Trophoblast cell (in vitro differentiated cells and primary cell): ENCODE measurements around the gene HMOX2.

Experiments
- DNase-seq, 2 donors: peaks; one replicate each; pipeline ENCODE4 v3.0.0-alpha.2; 2016
- H2AFZ ChIP-seq: 2 replicates; pipeline ENCODE4 v1.6.1; 2013; ENCODE audit warnings: low read length, moderate library complexity, mild to moderate bottlenecking; ENCODE audit not compliant: insufficient read depth, poor library complexity
- H2AK5ac ChIP-seq: 2 replicates; pipeline ENCODE4 v1.6.1; 2013; ENCODE audit warnings: mild to moderate bottlenecking, low read length
- H2BK120ac ChIP-seq: 2 replicates; pipeline ENCODE4 v1.6.1; 2013; ENCODE audit warnings: low read length, mild to moderate bottlenecking, moderate library complexity; ENCODE audit not compliant: insufficient read depth, poor library complexity
- H2BK12ac ChIP-seq: 2 replicates; pipeline ENCODE4 v1.6.1; 2013; ENCODE audit warnings: mild to moderate bottlenecking, low read length, moderate library complexity
- H2BK5ac ChIP-seq: 2 replicates; pipeline ENCODE4 v1.6.1; 2013; ENCODE audit warnings: low read length, low read depth, moderate library complexity, mild to moderate bottlenecking; ENCODE audit not compliant: poor library complexity
- H3K14ac ChIP-seq: 2 replicates; pipeline ENCODE4 v1.6.1; 2013; ENCODE audit warnings: mild to moderate bottlenecking, low read length
- H3K18ac ChIP-seq: 2 replicates; pipeline ENCODE4 v1.6.1; 2013; ENCODE audit warnings: mild to moderate bottlenecking, low read length
- H3K23ac ChIP-seq: 2 replicates; pipeline ENCODE4 v1.6.1; 2013; ENCODE audit warnings: low read length
- H3K27ac ChIP-seq: 2 replicates; pipeline ENCODE4 v1.5.1; 2013; ENCODE audit warnings: low read depth, mild to moderate bottlenecking, inconsistent platforms, low read length, moderate library complexity
- H3K27me3 ChIP-seq: 2 replicates; pipeline ENCODE4 v1.6.1; 2013; ENCODE audit warnings: inconsistent platforms, mild to moderate bottlenecking, low read length, moderate library complexity; ENCODE audit not compliant: insufficient read depth
- H3K36me3 ChIP-seq, 2 experiments: 1 replicate in 1 of 2; 2 replicates in 1 of 2; pipeline ENCODE4 v1.6.1; 2013; ENCODE audit warnings: low read length in 2 of 2, mild to moderate bottlenecking in 2 of 2, moderate library complexity in 1 of 2; ENCODE audit not compliant: insufficient read depth in 2 of 2, control insufficient read depth in 1 of 2
- H3K4ac ChIP-seq: 2 replicates; pipeline ENCODE4 v1.6.1; 2013; ENCODE audit warnings: low read depth, mild to moderate bottlenecking, low read length, moderate library complexity
- H3K4me1 ChIP-seq, 2 experiments: 1 replicate in 1 of 2; 2 replicates in 1 of 2; pipeline ENCODE4 v1.6.1; 2013; ENCODE audit warnings: low read length in 2 of 2, mild to moderate bottlenecking in 2 of 2, moderate library complexity in 1 of 2; ENCODE audit not compliant: insufficient read depth in 2 of 2, control insufficient read depth in 1 of 2
- H3K4me2 ChIP-seq: 2 replicates; pipeline ENCODE4 v1.6.1; 2013; ENCODE audit warnings: inconsistent platforms, mild to moderate bottlenecking, low read length, moderate library complexity
- H3K4me3 ChIP-seq: 2 replicates; pipeline ENCODE4 v1.5.1; 2013; ENCODE audit warnings: mild to moderate bottlenecking, low read depth, low read length, inconsistent platforms
- H3K79me1 ChIP-seq: one replicate; pipeline ENCODE4 v1.6.1; 2013; ENCODE audit warnings: low read length
- H3K79me2 ChIP-seq: 2 replicates; pipeline ENCODE4 v1.6.1; 2013; ENCODE audit warnings: low read length, mild to moderate bottlenecking; ENCODE audit not compliant: control insufficient read depth, insufficient read depth, poor library complexity
- H3K9ac ChIP-seq: 2 replicates; pipeline ENCODE4 v1.6.1; 2013; ENCODE audit warnings: mild to moderate bottlenecking, low read length
- H3K9me3 ChIP-seq: 2 replicates; pipeline ENCODE4 v1.6.1; 2013; ENCODE audit warnings: low read depth, mild to moderate bottlenecking, control low read depth, inconsistent platforms, low read length; ENCODE audit not compliant: insufficient read depth
- H4K12ac ChIP-seq: 2 replicates; pipeline ENCODE4 v1.6.1; 2013; ENCODE audit warnings: low read depth, mild to moderate bottlenecking, low read length, moderate library complexity
- H4K8ac ChIP-seq: 2 replicates; pipeline ENCODE4 v1.6.1; 2013; ENCODE audit warnings: low read depth, mild to moderate bottlenecking, low read length, moderate library complexity
- H4K91ac ChIP-seq: one replicate; pipeline ENCODE4 v1.6.1; 2013; ENCODE audit warnings: low read depth, mild to moderate bottlenecking, low read length, moderate library complexity
- WGBS: extraction: QIAGEN DNeasy Blood & Tissue Kit; methylation state at CpG from one replicate; pipeline ENCODE4 v1.1.7; 2013; ENCODE audit warnings: missing lambda C conversion rate; ENCODE audit not compliant: insufficient read length, insufficient coverage; ENCODE audit errors: extremely low coverage; 5-methylcytosine and 5-hydroxymethylcytosine counted together

Gene HMOX2

DNA sequence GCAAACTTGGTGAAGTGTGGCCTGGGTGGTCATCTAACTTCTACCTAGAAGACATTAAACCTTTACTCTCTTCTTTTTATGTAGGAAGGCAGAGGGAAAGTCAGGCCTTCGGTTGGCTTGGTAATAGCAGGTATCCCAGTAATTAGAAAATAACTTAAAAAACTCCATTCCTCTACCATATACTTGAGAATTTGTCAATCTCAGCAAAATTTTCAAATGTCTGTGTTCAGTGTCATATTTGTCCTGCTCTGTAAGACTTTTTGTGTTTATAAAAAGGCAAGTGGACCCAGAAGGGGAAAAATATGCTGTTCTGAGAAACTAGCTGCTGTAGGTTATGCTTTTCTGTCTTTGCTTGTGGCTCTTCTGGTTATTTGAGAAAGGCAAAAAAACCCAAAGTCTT lies 5.8 kb downstream of the HMOX2 start:
- no peak overlapping the region for H4K8ac ChIP-seq
- no peaks in the 10 kb centered on the region for H3K27me3 ChIP-seq
- H3K36me3 ChIP-seq: peaks cover 0 to 3% of the 10 kb centered on the region in 2 experiments
- no peak overlapping the region for H2AK5ac ChIP-seq
- no peak overlapping the region for H3K4me3 ChIP-seq
- H3K14ac ChIP-seq: no peak overlapping the region
- no peaks in the 10 kb centered on the region for H3K79me1 ChIP-seq
- DNase-seq: no peak
- no peak overlapping the region for H3K9ac ChIP-seq
- H4K12ac ChIP-seq: no peak overlapping the region
- peaks cover 2% of the 10 kb centered on the region in 2 experiments for H3K4me1 ChIP-seq
- H2BK120ac ChIP-seq: no peak overlapping the region
- no peak overlapping the region for H3K27ac ChIP-seq
- no peak overlapping the region for H2AFZ ChIP-seq
- H2BK5ac ChIP-seq: no peak overlapping the region
- H3K18ac ChIP-seq: no peak overlapping the region
- H3K23ac ChIP-seq: no peak overlapping the region
- no peak overlapping the region for H3K4me2 ChIP-seq
- no peak overlapping the region for H2BK12ac ChIP-seq
- no peak overlapping the region for H4K91ac ChIP-seq
- no CpG with 5 or more reads among the region's 1 CpG for WGBS
- no peaks in the 10 kb centered on the region for H3K9me3 ChIP-seq
- no peaks in the 10 kb centered on the region for H3K79me2 ChIP-seq
- no peak overlapping the region for H3K4ac ChIP-seq

DNA sequence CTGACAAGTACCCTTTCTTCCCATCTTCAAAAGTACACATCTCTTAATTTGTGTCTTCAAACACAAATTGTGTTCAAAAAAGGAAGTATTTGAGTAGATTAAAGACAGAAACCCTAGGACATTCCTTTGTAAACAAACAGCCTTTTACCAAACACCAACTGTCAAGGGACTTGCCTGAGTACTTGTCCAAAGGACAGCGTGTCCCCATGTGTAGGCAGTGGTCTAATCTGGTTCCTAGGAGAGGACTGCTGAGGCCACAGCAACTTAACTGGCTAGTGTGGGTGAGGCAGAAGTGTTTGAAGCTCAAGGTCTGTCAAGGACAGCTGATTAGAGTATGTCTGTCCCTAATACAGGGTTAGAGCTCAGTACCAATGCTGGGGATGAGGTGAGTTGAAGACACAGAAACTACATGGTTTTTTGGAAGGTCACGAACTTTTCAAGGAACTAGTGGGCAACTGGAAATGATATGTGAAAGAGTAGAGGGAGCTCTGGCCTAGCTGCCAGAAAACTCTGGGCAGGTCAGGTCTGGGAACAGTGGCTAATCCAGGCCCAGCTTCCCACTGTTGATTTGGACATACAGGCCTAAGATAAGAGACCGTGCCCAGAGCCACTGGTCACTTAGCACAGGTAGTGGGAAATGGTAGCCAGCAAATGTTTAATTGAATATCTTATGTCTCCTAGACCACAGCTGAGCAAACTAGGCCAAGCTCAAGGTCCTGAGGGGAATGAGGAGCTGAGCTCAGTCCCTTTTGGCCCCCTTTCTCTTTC lies 10.1 kb downstream of the HMOX2 start:
- no peak overlapping the region for H2BK12ac ChIP-seq
- H2AFZ ChIP-seq: no peak overlapping the region
- H2BK5ac ChIP-seq: no peak overlapping the region
- no peak overlapping the region for H4K91ac ChIP-seq
- H2BK120ac ChIP-seq: no peak overlapping the region
- H4K12ac ChIP-seq: no peak overlapping the region
- H3K27me3 ChIP-seq: no peaks in the 10 kb centered on the region
- H3K4me2 ChIP-seq: no peak overlapping the region
- H3K23ac ChIP-seq: no peak overlapping the region
- DNase-seq: no peak
- no peaks in the 10 kb centered on the region for H3K4me1 ChIP-seq
- H3K79me1 ChIP-seq: no peaks in the 10 kb centered on the region
- H2AK5ac ChIP-seq: no peak overlapping the region
- H4K8ac ChIP-seq: no peak overlapping the region
- H3K14ac ChIP-seq: no peak overlapping the region
- H3K4ac ChIP-seq: no peak overlapping the region
- no peak overlapping the region for H3K4me3 ChIP-seq
- peaks cover 0 to 3% of the 10 kb centered on the region in 2 experiments for H3K36me3 ChIP-seq
- no peak overlapping the region for H3K18ac ChIP-seq
- H3K9ac ChIP-seq: no peak overlapping the region
- H3K27ac ChIP-seq: no peak overlapping the region
- H3K79me2 ChIP-seq: no peaks in the 10 kb centered on the region
- WGBS: no CpG with 5 or more reads among the region's 3 CpGs
- no peaks in the 10 kb centered on the region for H3K9me3 ChIP-seq

DNA sequence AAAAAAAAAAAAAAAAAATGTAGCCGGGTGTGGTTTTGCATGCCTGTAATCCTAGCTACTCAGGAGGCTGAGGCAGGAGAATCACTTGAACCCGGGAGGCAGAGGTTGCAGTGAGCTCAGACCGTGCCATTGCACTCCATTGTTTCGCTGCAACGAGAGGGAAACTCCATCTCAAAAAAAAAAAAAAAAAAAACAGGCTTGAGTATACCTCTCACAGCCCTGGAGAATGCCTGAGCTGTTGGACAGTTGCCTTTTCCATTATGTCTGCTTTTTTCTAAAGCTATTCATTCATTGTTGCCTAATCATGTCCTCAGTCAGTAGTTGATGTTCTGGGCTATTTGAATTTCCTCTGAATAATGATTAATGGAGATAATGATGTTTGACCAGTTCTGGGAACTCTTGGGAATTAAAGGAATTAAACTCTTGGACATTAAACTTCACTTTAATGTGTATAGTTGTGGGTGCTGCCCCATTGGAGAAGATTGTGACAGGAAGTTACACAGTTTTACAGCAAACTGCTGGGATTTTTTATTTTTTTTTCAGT lies 11.8 kb downstream of the HMOX2 start:
- no peak overlapping the region for H3K9ac ChIP-seq
- peaks cover 0 to 3% of the 10 kb centered on the region in 2 experiments for H3K36me3 ChIP-seq
- H4K8ac ChIP-seq: no peak overlapping the region
- no peak overlapping the region for H2BK5ac ChIP-seq
- H4K91ac ChIP-seq: no peak overlapping the region
- H3K18ac ChIP-seq: no peak overlapping the region
- no peak overlapping the region for H3K23ac ChIP-seq
- no peak overlapping the region for H3K27ac ChIP-seq
- H3K79me1 ChIP-seq: no peaks in the 10 kb centered on the region
- H3K4me2 ChIP-seq: no peak overlapping the region
- WGBS: no CpG with 5 or more reads among the region's 5 CpGs
- H3K27me3 ChIP-seq: no peaks in the 10 kb centered on the region
- no peak overlapping the region for H3K4ac ChIP-seq
- no peaks in the 10 kb centered on the region for H3K79me2 ChIP-seq
- H2BK12ac ChIP-seq: no peak overlapping the region
- no peaks in the 10 kb centered on the region for H3K4me1 ChIP-seq
- no peak overlapping the region for H2AFZ ChIP-seq
- H4K12ac ChIP-seq: no peak overlapping the region
- H2AK5ac ChIP-seq: no peak overlapping the region
- H3K4me3 ChIP-seq: no peak overlapping the region
- no peak for DNase-seq
- no peak overlapping the region for H2BK120ac ChIP-seq
- H3K9me3 ChIP-seq: no peaks in the 10 kb centered on the region
- no peak overlapping the region for H3K14ac ChIP-seq

DNA sequence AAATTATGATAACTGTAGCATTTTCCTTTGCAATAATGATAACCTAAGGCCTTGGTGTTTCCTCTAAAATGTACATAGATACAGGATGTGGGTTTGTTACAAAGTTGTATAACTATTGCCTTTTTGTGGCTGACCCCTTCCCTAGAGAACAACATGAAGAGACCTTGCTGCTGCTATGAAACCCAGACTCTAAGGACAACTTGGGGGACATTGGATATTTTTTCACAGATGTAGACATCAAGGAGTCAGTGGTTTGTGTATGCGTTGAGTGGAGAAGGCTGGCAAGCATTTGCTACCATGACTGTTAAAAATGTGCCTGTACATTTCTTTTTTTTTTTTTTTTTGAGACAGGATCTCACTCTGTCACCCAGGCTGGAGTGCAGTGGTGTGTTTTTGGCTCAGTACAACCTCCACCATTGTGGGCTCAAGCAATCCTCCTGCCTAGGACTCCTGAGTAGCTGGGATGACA lies 12.3 kb downstream of the HMOX2 start:
- H3K79me2 ChIP-seq: no peaks in the 10 kb centered on the region
- no peak overlapping the region for H2AFZ ChIP-seq
- H3K27me3 ChIP-seq: no peaks in the 10 kb centered on the region
- no peaks in the 10 kb centered on the region for H3K4me1 ChIP-seq
- no peak overlapping the region for H4K12ac ChIP-seq
- H3K14ac ChIP-seq: no peak overlapping the region
- H3K4me3 ChIP-seq: no peak overlapping the region
- no peak overlapping the region for H3K4me2 ChIP-seq
- no peak overlapping the region for H3K27ac ChIP-seq
- no peak overlapping the region for H3K9ac ChIP-seq
- no peak overlapping the region for H4K8ac ChIP-seq
- no peak overlapping the region for H2AK5ac ChIP-seq
- H3K23ac ChIP-seq: no peak overlapping the region
- no peak overlapping the region for H3K18ac ChIP-seq
- no peak overlapping the region for H2BK120ac ChIP-seq
- peaks cover 0 to 2% of the 10 kb centered on the region in 2 experiments for H3K36me3 ChIP-seq
- no peak overlapping the region for H4K91ac ChIP-seq
- WGBS: no CpG with 5 or more reads among the region's 1 CpG
- no peak for DNase-seq
- no peak overlapping the region for H3K4ac ChIP-seq
- H3K79me1 ChIP-seq: no peaks in the 10 kb centered on the region
- no peak overlapping the region for H2BK12ac ChIP-seq
- H3K9me3 ChIP-seq: no peaks in the 10 kb centered on the region
- no peak overlapping the region for H2BK5ac ChIP-seq
